K562 (cell line): ENCODE measurements around the gene ARL14EPL.

Experiments used
- GABPA ChIP-seq: fragments of 200-800 bp; sonication (Bioruptor generic); conservative IDR thresholded peaks from 2 replicates; pipeline ENCODE4 v1.6.1; 2016; ENCODE audit warnings: low read depth, missing genetic modification characterization, missing compliant biosample characterization
- ZNF133 ChIP-seq: fragments of 250-450 bp; sonication (Bioruptor Pico); IDR thresholded peaks from 2 replicates; pipeline ENCODE4 v1.4.0; 2020; ENCODE audit warnings: mild to moderate bottlenecking
- TF ChIP-seq, protein P1 (sequence below): fragments of 450-650 bp; formaldehyde crosslinking; IDR thresholded peaks from 2 replicates; pipeline ENCODE4 v1.4.0; 2020; ENCODE audit warnings: mild to moderate bottlenecking, moderate library complexity
- TF ChIP-seq, protein P2 (sequence below): fragments of 450-650 bp; conservative IDR thresholded peaks from 2 replicates; pipeline ENCODE4 v1.6.1; 2016; ENCODE audit warnings: missing genetic modification characterization, low read depth, mild to moderate bottlenecking, control low read depth, missing compliant biosample characterization
- TF ChIP-seq, protein P3 (sequence below), 2 experiments: fragments of 200-800 bp in 1 of 2; sonication (Bioruptor generic) in 1 of 2; sonication (generic) in 1 of 2; formaldehyde crosslinking in 1 of 2; IDR thresholded peaks in 1 of 2; conservative IDR thresholded peaks in 1 of 2; 2 replicates each; pipeline versions ENCODE4 v1.5.0 to v1.6.1; 2016 to 2020; ENCODE audit warnings: missing compliant biosample characterization in 1 of 2, missing genetic modification characterization in 1 of 2, missing genetic modification reagents in 1 of 2

DNA sequence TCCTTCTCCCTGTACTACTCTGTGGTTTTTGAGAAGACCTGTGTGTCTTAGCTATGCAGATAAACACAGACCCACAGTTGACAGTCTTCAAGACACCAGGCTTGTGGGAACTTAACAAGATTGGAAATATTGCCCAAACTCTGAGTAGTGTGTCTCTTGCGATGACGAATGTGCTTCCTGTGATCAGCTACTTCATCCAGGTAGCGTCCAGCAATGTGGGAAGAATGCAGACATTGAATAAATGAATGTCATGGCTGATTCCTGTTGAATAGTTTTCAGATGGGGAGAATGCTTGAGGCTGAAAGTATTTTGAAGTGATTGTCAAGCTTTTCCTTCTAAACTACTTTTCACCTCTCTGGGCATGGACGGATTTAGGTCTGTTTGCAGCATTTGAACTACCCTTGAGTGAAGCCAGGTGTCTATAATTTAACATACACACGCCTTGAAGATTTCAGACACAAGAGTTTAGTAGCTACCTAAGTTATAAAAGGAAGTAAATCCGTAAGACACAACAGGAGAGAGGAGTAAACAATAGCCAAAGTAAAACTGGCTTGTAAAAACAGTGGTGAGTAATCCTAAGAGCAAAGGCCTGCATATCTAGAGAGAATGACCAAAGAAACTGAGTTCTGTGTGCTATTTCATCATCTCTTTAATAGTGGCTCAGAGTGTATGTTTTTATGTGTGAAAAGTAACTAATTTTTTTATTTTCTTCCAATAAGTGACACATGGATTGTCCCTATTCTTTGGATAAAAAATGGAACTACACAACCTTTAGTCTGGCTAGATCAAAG is 30.0 kb upstream of the ARL14EPL start:
- TF ChIP-seq, protein P1, sequence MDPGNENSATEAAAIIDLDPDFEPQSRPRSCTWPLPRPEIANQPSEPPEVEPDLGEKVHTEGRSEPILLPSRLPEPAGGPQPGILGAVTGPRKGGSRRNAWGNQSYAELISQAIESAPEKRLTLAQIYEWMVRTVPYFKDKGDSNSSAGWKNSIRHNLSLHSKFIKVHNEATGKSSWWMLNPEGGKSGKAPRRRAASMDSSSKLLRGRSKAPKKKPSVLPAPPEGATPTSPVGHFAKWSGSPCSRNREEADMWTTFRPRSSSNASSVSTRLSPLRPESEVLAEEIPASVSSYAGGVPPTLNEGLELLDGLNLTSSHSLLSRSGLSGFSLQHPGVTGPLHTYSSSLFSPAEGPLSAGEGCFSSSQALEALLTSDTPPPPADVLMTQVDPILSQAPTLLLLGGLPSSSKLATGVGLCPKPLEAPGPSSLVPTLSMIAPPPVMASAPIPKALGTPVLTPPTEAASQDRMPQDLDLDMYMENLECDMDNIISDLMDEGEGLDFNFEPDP (CRISPR knock-in tag) = no peak
- TF ChIP-seq ZNF133 (no peak), GABPA (tag) (no peak)
- TF ChIP-seq, protein P2, sequence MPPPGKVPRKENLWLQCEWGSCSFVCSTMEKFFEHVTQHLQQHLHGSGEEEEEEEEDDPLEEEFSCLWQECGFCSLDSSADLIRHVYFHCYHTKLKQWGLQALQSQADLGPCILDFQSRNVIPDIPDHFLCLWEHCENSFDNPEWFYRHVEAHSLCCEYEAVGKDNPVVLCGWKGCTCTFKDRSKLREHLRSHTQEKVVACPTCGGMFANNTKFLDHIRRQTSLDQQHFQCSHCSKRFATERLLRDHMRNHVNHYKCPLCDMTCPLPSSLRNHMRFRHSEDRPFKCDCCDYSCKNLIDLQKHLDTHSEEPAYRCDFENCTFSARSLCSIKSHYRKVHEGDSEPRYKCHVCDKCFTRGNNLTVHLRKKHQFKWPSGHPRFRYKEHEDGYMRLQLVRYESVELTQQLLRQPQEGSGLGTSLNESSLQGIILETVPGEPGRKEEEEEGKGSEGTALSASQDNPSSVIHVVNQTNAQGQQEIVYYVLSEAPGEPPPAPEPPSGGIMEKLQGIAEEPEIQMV (tag) = no peak
- TF ChIP-seq, protein P3, sequence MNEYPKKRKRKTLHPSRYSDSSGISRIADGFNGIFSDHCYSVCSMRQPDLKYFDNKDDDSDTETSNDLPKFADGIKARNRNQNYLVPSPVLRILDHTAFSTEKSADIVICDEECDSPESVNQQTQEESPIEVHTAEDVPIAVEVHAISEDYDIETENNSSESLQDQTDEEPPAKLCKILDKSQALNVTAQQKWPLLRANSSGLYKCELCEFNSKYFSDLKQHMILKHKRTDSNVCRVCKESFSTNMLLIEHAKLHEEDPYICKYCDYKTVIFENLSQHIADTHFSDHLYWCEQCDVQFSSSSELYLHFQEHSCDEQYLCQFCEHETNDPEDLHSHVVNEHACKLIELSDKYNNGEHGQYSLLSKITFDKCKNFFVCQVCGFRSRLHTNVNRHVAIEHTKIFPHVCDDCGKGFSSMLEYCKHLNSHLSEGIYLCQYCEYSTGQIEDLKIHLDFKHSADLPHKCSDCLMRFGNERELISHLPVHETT (CRISPR knock-in tag; conservative IDR thresholded peaks at IDR 0.05 in 1 of 2, IDR thresholded peaks at IDR 0.05 in 1 of 2) = no peak
